G401.6 (cell line): Measurements from ENCODE around the gene RENBP.

Source experiments
- FAIRE-seq: peaks from 2 replicates; lab custom pipeline; 2012; peaks lifted over from hg19 to GRCh38; lab: Jason Lieb, UNC

The RENBP gene

GRCh38 chrX:153886915-153887314, 57.5 kb downstream of the RENBP start:
- FAIRE-seq: peak; percentile 92

GRCh38 chrX:153885968-153886903, 58.2 kb downstream of the RENBP start, which contains the start of gene L1CAM:
Gene L1CAM, minus strand, starts transcription at chrX:153886173. Its CDS starts 10,337 bp downstream, at chrX:153875836.
- FAIRE-seq: no peak
